K562 (cell line): ENCODE data around the gene SLC17A2. TPM values are rescaled to one million over a fixed set of nuclear protein-coding genes. Genes with fewer than 3 reads are reported as not detected.

Experiments
- ATF1 ChIP-seq, 2 experiments: fragments of 450-650 bp in 1 of 2; IDR thresholded peaks; 2 replicates each; pipeline ENCODE4 v1.6.1; 2016; ENCODE audit warnings: missing compliant biosample characterization in 1 of 2, missing genetic modification characterization in 1 of 2
- CEBPB ChIP-seq: fragments of 450-650 bp; IDR thresholded peaks from 2 replicates; pipeline ENCODE4 v1.6.1; 2016; ENCODE audit warnings: missing genetic modification characterization, missing compliant biosample characterization
- CHD1 ChIP-seq: fragments of 200-600 bp; sonication (generic); IDR thresholded peaks from one replicate; pipeline ENCODE4 v1.6.1; 2012; ENCODE audit warnings: mild to moderate bottlenecking, moderate library complexity, low read length, inconsistent platforms
- CSDE1 ChIP-seq, 2 experiments: fragments of 450-650 bp; IDR thresholded peaks; 2 replicates each; pipeline ENCODE4 v1.6.1; 2016; ENCODE audit warnings: mild to moderate bottlenecking in 1 of 2
- ELF4 ChIP-seq: fragments of 450-650 bp; formaldehyde crosslinking; IDR thresholded peaks from 2 replicates; pipeline ENCODE4 v1.4.0; 2022; ENCODE audit warnings: missing genetic modification characterization
- KLF6 ChIP-seq: fragments of 250-450 bp; sonication (Bioruptor Pico); IDR thresholded peaks from 2 replicates; pipeline ENCODE4 v1.4.0; 2020; ENCODE audit warnings: mild to moderate bottlenecking, moderate library complexity, borderline replicate concordance
- MNT ChIP-seq, 2 experiments: fragments of 450-650 bp; conservative IDR thresholded peaks; 2 replicates each; pipeline ENCODE4 v1.6.1; 2017; ENCODE audit warnings: mild to moderate bottlenecking in 2 of 2, moderate library complexity in 2 of 2
- RAD21 ChIP-seq, 2 experiments: fragments of 250-450 bp in 1 of 2; fragments of 450-650 bp in 1 of 2; sonication (Bioruptor Pico) in 1 of 2; formaldehyde crosslinking in 1 of 2; IDR thresholded peaks in 1 of 2; conservative IDR thresholded peaks in 1 of 2; 2 replicates each; pipeline versions ENCODE4 v1.4.0 to v1.8.0; 2020 to 2022; ENCODE audit warnings: mild to moderate bottlenecking in 2 of 2, moderate library complexity in 1 of 2
- TARDBP ChIP-seq: fragments of 450-650 bp; IDR thresholded peaks from 2 replicates; pipeline ENCODE4 v1.6.1; 2016
- TEAD1 ChIP-seq, 2 experiments: fragments of 450-650 bp in 1 of 2; sonication (generic) in 1 of 2; formaldehyde crosslinking; IDR thresholded peaks; 2 replicates each; pipeline versions ENCODE4 v1.4.0 to v1.8.0; 2020 to 2022; ENCODE audit warnings: mild to moderate bottlenecking in 2 of 2, missing genetic modification reagents in 1 of 2
- UBTF ChIP-seq, 2 experiments: IDR thresholded peaks; 2 replicates each; pipeline ENCODE4 v1.6.1; 2012; ENCODE audit warnings: improper control_type of control experiment in 2 of 2, low read depth in 2 of 2, low read length in 2 of 2, borderline replicate concordance in 1 of 2
- ZFP30 ChIP-seq: fragments of 250-450 bp; sonication (Bioruptor Pico); IDR thresholded peaks from 2 replicates; pipeline ENCODE4 v1.8.0; 2022; ENCODE audit warnings: moderate library complexity, mild to moderate bottlenecking, inconsistent platforms, borderline replicate concordance
- ZFX ChIP-seq: sonication (generic); formaldehyde crosslinking; IDR thresholded peaks from 2 replicates; pipeline ENCODE4 v1.8.0; 2022; ENCODE audit warnings: mild to moderate bottlenecking, missing genetic modification reagents, moderate library complexity
- ZNF217 ChIP-seq: sonication (generic); formaldehyde crosslinking; IDR thresholded peaks from 2 replicates; pipeline ENCODE4 v1.8.0; 2022; ENCODE audit warnings: mild to moderate bottlenecking, missing genetic modification reagents
- ZNF785 ChIP-seq: fragments of 250-450 bp; sonication (Bioruptor Pico); IDR thresholded peaks from 2 replicates; pipeline ENCODE4 v1.4.0; 2020; ENCODE audit warnings: mild to moderate bottlenecking
- ZNF830 ChIP-seq: fragments of 250-450 bp; sonication (Bioruptor Pico); IDR thresholded peaks from 2 replicates; pipeline ENCODE4 v1.5.0; 2021; ENCODE audit warnings: mild to moderate bottlenecking
- polyA plus RNA-seq, 8 experiments: library from polyadenylated mRNA; depleted of rRNA in 4 of 8; stranded (reverse) in 5 of 8; unstranded in 3 of 8; fragments of >200 nt; fragmentation: Nextera tagmentation in 2 of 8; fragmentation: Illumina TruSeq in 1 of 8; extraction: Ambion mirVana in 2 of 8; extraction: Trizol in 1 of 8; gene quantifications; 2 replicates each; pipeline versions ENCODE4 v1.2.1 to v1.2.3, GENCODE V29; 2011 to 2014; ENCODE audit warnings: inconsistent platforms in 1 of 8, missing spikeins in 1 of 8
- total RNA-seq, 7 experiments: library from RNA; depleted of rRNA in 6 of 7; stranded (reverse); fragments of >200 nt in 6 of 7; fragmentation: Illumina TruSeq in 2 of 7; extraction: Trizol in 2 of 7; gene quantifications; 2 replicates each; pipeline versions ENCODE4 v1.2.1 to v1.2.3, GENCODE V29; 2011 to 2021; ENCODE audit warnings: low replicate concordance in 1 of 7
- TF ChIP-seq, protein P1 (sequence below): fragments of 450-650 bp; IDR thresholded peaks from 2 replicates; pipeline ENCODE4 v1.7.0; 2016; ENCODE audit warnings: borderline replicate concordance
- TF ChIP-seq, protein P2 (sequence below): sonication (generic); formaldehyde crosslinking; IDR thresholded peaks from 2 replicates; pipeline ENCODE4 v1.8.0; 2022; ENCODE audit warnings: mild to moderate bottlenecking, missing genetic modification reagents

SLC17A2 gene
- total and polyA plus RNA-seq, 9 of the 15 experiments (the other 6 are each of a cell fraction or from before 2014, with no cell fraction given), result not detected

GRCh38 chr6:25973923-25974555 is 43.5 kb upstream of the SLC17A2 start (continued):
- TF ChIP-seq ELF4 (CRISPR knock-in tag) (peak; percentile 65; the same call in 1 of the 2 replicates), TARDBP (no peak), CHD1 (no peak), ATF1 (CRISPR knock-in tag; IDR thresholded peaks at IDR 0.05) (no peak), ATF1 (tag; IDR thresholded peaks at IDR 0.05) (no peak), TEAD1 (CRISPR knock-in tag; IDR thresholded peaks at IDR 0.05) (peak in 1 of 2 experiments; percentile 93; a peak in 2 of 4 replicates), CEBPB (tag) (no peak), CSDE1 (IDR thresholded peaks at IDR 0.05) (no peak), ZNF217 (CRISPR knock-in tag) (no peak), ZNF785 (CRISPR knock-in tag) (no peak), KLF6 (CRISPR knock-in tag) (no peak), ZFP30 (CRISPR knock-in tag) (no peak), ZNF830 (CRISPR knock-in tag) (no peak), RAD21 (CRISPR knock-in tag; conservative IDR thresholded peaks at IDR 0.05 in 1 of 2, IDR thresholded peaks at IDR 0.05 in 1 of 2) (no peak), MNT (conservative IDR thresholded peaks at IDR 0.05) (peak in 1 of 2 experiments; percentile 54; a peak in 1 of 4 replicates), UBTF (IDR thresholded peaks at IDR 0.05; ENCODE audit: borderline replicate concordance in 1 of 2, low read depth in 2 of 2, low read length in 2 of 2) (no peak), ZFX (CRISPR knock-in tag) (0 out of 2 replicates have a peak, but pooled peaks have one; percentile 16)
- TF ChIP-seq, protein P1, sequence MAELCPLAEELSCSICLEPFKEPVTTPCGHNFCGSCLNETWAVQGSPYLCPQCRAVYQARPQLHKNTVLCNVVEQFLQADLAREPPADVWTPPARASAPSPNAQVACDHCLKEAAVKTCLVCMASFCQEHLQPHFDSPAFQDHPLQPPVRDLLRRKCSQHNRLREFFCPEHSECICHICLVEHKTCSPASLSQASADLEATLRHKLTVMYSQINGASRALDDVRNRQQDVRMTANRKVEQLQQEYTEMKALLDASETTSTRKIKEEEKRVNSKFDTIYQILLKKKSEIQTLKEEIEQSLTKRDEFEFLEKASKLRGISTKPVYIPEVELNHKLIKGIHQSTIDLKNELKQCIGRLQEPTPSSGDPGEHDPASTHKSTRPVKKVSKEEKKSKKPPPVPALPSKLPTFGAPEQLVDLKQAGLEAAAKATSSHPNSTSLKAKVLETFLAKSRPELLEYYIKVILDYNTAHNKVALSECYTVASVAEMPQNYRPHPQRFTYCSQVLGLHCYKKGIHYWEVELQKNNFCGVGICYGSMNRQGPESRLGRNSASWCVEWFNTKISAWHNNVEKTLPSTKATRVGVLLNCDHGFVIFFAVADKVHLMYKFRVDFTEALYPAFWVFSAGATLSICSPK, result no peak
- TF ChIP-seq, protein P2, sequence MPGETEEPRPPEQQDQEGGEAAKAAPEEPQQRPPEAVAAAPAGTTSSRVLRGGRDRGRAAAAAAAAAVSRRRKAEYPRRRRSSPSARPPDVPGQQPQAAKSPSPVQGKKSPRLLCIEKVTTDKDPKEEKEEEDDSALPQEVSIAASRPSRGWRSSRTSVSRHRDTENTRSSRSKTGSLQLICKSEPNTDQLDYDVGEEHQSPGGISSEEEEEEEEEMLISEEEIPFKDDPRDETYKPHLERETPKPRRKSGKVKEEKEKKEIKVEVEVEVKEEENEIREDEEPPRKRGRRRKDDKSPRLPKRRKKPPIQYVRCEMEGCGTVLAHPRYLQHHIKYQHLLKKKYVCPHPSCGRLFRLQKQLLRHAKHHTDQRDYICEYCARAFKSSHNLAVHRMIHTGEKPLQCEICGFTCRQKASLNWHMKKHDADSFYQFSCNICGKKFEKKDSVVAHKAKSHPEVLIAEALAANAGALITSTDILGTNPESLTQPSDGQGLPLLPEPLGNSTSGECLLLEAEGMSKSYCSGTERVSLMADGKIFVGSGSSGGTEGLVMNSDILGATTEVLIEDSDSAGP (CRISPR knock-in tag), result no peak
